ENCODE data around the gene NACA2. TPM values are rescaled to one million over a fixed set of nuclear protein-coding genes. Genes with fewer than 3 reads are reported as not detected.
"Not testable (repeated sequence)": the region's sequence is repeated elsewhere in the genome, so short reads cannot be mapped to it uniquely, and the experiment has no call there.

The NACA2 gene
- total RNA-seq, 1 experiment from 2014 or later, result not detected

DNA sequence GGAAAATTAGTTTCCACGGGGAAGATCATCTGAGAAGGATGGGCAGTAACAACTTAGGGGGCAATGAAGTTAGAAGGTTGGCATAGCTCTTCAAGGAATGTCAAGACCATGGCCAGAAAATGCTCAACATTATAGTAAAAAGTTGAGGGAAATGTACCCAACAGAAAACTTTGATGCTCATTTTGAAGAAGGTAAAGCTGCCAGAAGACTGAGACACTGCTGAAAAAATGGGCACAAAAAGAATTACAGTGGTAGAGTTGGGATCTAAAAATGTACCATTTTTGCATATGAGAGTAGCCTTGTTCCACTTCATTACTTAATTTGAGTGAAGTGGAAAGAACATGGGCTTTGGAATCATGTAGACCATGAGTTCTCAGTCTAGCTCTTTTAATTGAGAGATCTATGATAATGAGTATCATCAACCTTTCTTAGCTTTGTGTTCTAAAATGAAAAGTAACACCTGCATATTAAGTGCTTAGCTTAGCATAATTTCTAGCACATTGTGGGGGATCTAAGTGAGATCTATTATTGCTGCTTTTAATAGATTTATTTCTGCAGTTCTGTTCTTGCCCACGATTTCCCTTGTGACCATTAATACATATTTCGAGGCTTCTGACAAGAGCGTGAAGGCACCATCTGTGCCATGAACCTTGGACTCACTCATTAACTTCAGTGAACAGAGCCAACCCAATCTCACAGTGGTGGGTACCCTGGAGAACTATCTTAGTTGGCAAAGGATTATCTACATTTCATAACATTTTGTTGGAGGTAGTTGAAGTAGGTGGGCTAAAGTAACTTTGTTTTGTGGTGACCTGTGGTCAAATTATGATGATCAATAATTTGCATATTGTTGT is 3.0 kb downstream of the NACA2 start:
- Mint-ChIP-seq H3K9me3 (no peaks in the 10 kb centered on the region), H3K4me3 (no peak overlapping the region)

DNA sequence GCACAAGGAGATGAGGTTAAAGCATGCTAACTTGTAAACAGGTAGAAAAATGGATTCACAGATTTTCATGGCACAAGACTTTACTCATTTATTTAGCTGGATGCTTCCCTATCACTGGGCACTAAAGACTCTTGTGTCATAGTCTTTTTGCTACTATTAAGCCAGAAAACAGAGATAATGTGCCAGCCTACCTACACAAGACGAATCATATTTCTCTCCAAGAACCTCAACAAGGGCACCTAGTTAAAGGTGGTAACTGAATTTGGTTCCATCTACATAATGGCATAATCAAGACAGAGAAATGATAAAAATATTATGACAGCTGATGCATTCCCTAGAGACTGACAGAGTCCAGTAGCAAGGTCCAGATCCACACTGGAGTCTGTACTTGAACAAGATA is 3.8 kb downstream of the NACA2 start:
- no peaks in the 10 kb centered on the region for H3K36me3 Mint-ChIP-seq
- no peaks in the 10 kb centered on the region for H3K4me1 Mint-ChIP-seq
- no peak overlapping the region for H3K27ac Mint-ChIP-seq
- no peaks in the 10 kb centered on the region for H3K9me3 Mint-ChIP-seq
- no peaks in the 10 kb centered on the region for H3K27me3 Mint-ChIP-seq (ENCODE audit: low read depth)
- TF ChIP-seq ZNF121 (CRISPR knock-in tag; IDR thresholded peaks at IDR 0.05) (no peak), ZNF263 (CRISPR knock-in tag; IDR thresholded peaks at IDR 0.05; ENCODE audit: low read depth) (no peak), SP1 (CRISPR knock-in tag; conservative IDR thresholded peaks at IDR 0.05) (no peak)
- TF ChIP-seq, protein P1, sequence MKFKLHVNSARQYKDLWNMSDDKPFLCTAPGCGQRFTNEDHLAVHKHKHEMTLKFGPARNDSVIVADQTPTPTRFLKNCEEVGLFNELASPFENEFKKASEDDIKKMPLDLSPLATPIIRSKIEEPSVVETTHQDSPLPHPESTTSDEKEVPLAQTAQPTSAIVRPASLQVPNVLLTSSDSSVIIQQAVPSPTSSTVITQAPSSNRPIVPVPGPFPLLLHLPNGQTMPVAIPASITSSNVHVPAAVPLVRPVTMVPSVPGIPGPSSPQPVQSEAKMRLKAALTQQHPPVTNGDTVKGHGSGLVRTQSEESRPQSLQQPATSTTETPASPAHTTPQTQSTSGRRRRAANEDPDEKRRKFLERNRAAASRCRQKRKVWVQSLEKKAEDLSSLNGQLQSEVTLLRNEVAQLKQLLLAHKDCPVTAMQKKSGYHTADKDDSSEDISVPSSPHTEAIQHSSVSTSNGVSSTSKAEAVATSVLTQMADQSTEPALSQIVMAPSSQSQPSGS (CRISPR knock-in tag; IDR thresholded peaks at IDR 0.05; ENCODE audit: borderline replicate concordance, low read depth), result no peak
- TF ChIP-seq, protein P2, sequence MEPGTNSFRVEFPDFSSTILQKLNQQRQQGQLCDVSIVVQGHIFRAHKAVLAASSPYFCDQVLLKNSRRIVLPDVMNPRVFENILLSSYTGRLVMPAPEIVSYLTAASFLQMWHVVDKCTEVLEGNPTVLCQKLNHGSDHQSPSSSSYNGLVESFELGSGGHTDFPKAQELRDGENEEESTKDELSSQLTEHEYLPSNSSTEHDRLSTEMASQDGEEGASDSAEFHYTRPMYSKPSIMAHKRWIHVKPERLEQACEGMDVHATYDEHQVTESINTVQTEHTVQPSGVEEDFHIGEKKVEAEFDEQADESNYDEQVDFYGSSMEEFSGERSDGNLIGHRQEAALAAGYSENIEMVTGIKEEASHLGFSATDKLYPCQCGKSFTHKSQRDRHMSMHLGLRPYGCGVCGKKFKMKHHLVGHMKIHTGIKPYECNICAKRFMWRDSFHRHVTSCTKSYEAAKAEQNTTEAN (CRISPR knock-in tag; IDR thresholded peaks at IDR 0.05), result no peak
- ATAC-seq (no peak), DNase-seq (ENCODE audit: low spot score) (no peak)
- ChIA-PET CTCF (interaction anchor here (1.0 kb wide), 1 partner anchor 12 kb away, joined by 4 read pairs; no protein-coding TSS in a partner anchor), POLR2A (no interaction called here)
- H3K4me3 Mint-ChIP-seq, result no peak overlapping the region

More for the DNA sequence above, 3.0 kb downstream of the NACA2 start:
- no peaks in the 10 kb centered on the region for H3K36me3 Mint-ChIP-seq
- DNase-seq (ENCODE audit: low spot score) (no peak), ATAC-seq (no peak)
- H3K4me1 Mint-ChIP-seq, result no peaks in the 10 kb centered on the region
- CTCF ChIA-PET, result no interaction called here
- POLR2A ChIA-PET, result no interaction called here
- TF ChIP-seq, protein P3, sequence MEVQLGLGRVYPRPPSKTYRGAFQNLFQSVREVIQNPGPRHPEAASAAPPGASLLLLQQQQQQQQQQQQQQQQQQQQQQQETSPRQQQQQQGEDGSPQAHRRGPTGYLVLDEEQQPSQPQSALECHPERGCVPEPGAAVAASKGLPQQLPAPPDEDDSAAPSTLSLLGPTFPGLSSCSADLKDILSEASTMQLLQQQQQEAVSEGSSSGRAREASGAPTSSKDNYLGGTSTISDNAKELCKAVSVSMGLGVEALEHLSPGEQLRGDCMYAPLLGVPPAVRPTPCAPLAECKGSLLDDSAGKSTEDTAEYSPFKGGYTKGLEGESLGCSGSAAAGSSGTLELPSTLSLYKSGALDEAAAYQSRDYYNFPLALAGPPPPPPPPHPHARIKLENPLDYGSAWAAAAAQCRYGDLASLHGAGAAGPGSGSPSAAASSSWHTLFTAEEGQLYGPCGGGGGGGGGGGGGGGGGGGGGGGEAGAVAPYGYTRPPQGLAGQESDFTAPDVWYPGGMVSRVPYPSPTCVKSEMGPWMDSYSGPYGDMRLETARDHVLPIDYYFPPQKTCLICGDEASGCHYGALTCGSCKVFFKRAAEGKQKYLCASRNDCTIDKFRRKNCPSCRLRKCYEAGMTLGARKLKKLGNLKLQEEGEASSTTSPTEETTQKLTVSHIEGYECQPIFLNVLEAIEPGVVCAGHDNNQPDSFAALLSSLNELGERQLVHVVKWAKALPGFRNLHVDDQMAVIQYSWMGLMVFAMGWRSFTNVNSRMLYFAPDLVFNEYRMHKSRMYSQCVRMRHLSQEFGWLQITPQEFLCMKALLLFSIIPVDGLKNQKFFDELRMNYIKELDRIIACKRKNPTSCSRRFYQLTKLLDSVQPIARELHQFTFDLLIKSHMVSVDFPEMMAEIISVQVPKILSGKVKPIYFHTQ (CRISPR knock-in tag; IDR thresholded peaks at IDR 0.05), result no peak
- TF ChIP-seq SMAD3 (CRISPR knock-in tag; IDR thresholded peaks at IDR 0.05; ENCODE audit: borderline replicate concordance), result no peak
- H3K27me3 Mint-ChIP-seq (ENCODE audit: low read depth), result no peaks in the 10 kb centered on the region
- no peak overlapping the region for H3K27ac Mint-ChIP-seq

DNA sequence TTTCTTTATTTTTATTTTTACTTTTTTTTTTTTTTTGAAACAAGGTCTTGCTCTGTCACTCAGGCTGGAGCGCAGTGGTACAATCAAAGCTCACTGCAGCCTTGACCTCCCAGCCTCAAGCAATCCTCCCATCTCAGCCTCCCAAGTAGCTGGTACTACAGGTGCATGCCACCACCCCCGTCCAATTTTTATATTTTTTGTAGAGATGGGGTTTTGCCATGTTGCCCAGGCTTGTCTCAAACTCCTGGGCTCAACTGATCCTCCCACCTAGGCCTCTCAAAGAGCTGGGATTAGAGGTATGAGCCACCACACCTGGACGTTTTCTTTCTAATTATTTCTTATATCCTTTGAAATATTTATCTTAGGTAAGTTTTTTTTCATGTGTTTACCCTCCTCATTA is 4.4 kb downstream of the NACA2 start:
- H3K27ac Mint-ChIP-seq; H3K4me3 Mint-ChIP-seq; H3K4me1 Mint-ChIP-seq; H3K27me3 Mint-ChIP-seq (ENCODE audit: low read depth); ATAC-seq; H3K9me3 Mint-ChIP-seq; DNase-seq (ENCODE audit: low spot score); H3K36me3 Mint-ChIP-seq; POLR2A ChIA-PET: not testable (repeated sequence)
- CTCF ChIA-PET, result interaction anchor here (1.0 kb wide), 1 partner anchor 12 kb away, joined by 4 read pairs; no protein-coding TSS in a partner anchor

DNA sequence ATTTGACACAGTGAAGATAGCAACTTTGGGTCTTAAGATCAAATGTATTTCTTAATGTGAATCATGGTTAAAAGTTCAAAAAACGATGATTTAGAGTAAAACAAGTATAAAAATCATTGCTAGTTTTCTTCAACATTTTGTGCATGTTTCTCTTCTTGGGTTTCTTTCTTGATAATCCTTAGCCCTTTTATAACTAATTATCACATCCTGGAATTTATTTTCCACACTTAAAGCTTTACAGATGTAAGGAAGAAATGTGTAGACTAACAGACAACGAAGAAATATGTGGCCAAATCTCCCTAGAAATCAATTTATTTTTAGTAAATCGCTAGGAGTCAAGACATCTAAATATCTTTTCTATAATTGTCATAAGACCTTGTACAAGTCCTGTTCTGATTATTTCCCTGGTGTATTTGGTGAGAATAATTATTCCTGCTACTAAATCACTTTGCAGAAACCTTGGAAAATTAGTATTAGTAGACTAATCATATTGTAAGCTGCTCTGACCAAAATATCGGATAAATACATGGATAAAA is 4.9 kb downstream of the NACA2 start:
- H3K36me3 Mint-ChIP-seq, result no peaks in the 10 kb centered on the region
- H3K27me3 Mint-ChIP-seq (ENCODE audit: low read depth), result no peaks in the 10 kb centered on the region
- H3K4me3 Mint-ChIP-seq, result no peak overlapping the region
- peaks cover 3% of the 10 kb centered on the region; the same call in 1 of the 2 replicates for H3K4me1 Mint-ChIP-seq
- H3K9me3 Mint-ChIP-seq, result no peaks in the 10 kb centered on the region
- no peak overlapping the region for H3K27ac Mint-ChIP-seq
- POLR2A ChIA-PET, result no interaction called here
- CTCF ChIA-PET, result interaction anchor here (1.0 kb wide), 1 partner anchor 11 kb away, joined by 4 read pairs; no protein-coding TSS in a partner anchor
- ATAC-seq (no peak), DNase-seq (ENCODE audit: low spot score) (no peak)
- TF ChIP-seq, protein P4, sequence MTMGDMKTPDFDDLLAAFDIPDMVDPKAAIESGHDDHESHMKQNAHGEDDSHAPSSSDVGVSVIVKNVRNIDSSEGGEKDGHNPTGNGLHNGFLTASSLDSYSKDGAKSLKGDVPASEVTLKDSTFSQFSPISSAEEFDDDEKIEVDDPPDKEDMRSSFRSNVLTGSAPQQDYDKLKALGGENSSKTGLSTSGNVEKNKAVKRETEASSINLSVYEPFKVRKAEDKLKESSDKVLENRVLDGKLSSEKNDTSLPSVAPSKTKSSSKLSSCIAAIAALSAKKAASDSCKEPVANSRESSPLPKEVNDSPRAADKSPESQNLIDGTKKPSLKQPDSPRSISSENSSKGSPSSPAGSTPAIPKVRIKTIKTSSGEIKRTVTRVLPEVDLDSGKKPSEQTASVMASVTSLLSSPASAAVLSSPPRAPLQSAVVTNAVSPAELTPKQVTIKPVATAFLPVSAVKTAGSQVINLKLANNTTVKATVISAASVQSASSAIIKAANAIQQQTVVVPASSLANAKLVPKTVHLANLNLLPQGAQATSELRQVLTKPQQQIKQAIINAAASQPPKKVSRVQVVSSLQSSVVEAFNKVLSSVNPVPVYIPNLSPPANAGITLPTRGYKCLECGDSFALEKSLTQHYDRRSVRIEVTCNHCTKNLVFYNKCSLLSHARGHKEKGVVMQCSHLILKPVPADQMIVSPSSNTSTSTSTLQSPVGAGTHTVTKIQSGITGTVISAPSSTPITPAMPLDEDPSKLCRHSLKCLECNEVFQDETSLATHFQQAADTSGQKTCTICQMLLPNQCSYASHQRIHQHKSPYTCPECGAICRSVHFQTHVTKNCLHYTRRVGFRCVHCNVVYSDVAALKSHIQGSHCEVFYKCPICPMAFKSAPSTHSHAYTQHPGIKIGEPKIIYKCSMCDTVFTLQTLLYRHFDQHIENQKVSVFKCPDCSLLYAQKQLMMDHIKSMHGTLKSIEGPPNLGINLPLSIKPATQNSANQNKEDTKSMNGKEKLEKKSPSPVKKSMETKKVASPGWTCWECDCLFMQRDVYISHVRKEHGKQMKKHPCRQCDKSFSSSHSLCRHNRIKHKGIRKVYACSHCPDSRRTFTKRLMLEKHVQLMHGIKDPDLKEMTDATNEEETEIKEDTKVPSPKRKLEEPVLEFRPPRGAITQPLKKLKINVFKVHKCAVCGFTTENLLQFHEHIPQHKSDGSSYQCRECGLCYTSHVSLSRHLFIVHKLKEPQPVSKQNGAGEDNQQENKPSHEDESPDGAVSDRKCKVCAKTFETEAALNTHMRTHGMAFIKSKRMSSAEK (CRISPR knock-in tag; IDR thresholded peaks at IDR 0.05; ENCODE audit: borderline replicate concordance), result no peak
- TF ChIP-seq, protein P5, sequence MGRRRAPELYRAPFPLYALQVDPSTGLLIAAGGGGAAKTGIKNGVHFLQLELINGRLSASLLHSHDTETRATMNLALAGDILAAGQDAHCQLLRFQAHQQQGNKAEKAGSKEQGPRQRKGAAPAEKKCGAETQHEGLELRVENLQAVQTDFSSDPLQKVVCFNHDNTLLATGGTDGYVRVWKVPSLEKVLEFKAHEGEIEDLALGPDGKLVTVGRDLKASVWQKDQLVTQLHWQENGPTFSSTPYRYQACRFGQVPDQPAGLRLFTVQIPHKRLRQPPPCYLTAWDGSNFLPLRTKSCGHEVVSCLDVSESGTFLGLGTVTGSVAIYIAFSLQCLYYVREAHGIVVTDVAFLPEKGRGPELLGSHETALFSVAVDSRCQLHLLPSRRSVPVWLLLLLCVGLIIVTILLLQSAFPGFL (CRISPR knock-in tag; IDR thresholded peaks at IDR 0.05; ENCODE audit: borderline replicate concordance), result no peak
- TF ChIP-seq, protein P6, sequence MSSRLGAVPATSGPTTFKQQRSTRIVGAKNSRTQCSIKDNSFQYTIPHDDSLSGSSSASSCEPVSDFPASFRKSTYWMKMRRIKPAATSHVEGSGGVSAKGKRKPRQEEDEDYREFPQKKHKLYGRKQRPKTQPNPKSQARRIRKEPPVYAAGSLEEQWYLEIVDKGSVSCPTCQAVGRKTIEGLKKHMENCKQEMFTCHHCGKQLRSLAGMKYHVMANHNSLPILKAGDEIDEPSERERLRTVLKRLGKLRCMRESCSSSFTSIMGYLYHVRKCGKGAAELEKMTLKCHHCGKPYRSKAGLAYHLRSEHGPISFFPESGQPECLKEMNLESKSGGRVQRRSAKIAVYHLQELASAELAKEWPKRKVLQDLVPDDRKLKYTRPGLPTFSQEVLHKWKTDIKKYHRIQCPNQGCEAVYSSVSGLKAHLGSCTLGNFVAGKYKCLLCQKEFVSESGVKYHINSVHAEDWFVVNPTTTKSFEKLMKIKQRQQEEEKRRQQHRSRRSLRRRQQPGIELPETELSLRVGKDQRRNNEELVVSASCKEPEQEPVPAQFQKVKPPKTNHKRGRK (CRISPR knock-in tag; IDR thresholded peaks at IDR 0.05; ENCODE audit: borderline replicate concordance), result no peak
- TF ChIP-seq, protein P7, sequence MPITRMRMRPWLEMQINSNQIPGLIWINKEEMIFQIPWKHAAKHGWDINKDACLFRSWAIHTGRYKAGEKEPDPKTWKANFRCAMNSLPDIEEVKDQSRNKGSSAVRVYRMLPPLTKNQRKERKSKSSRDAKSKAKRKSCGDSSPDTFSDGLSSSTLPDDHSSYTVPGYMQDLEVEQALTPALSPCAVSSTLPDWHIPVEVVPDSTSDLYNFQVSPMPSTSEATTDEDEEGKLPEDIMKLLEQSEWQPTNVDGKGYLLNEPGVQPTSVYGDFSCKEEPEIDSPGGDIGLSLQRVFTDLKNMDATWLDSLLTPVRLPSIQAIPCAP (CRISPR knock-in tag; IDR thresholded peaks at IDR 0.05), result no peak
- no peak for TF ChIP-seq GABPB1 (CRISPR knock-in tag; IDR thresholded peaks at IDR 0.05)

Data from WTC11 (cell line).